ENCODE results near the gene CLEC4F.
"Not testable (repeated sequence)": the region's sequence is repeated elsewhere in the genome, so short reads cannot be mapped to it uniquely, and the experiment has no call there.

The CLEC4F gene

GRCh38 chr2:70828115-70828514 is 7.7 kb upstream of the CLEC4F start:
- no peak overlapping the region for H3K27ac ChIP-seq
- no peak overlapping the region for H3K4me3 ChIP-seq

DNA sequence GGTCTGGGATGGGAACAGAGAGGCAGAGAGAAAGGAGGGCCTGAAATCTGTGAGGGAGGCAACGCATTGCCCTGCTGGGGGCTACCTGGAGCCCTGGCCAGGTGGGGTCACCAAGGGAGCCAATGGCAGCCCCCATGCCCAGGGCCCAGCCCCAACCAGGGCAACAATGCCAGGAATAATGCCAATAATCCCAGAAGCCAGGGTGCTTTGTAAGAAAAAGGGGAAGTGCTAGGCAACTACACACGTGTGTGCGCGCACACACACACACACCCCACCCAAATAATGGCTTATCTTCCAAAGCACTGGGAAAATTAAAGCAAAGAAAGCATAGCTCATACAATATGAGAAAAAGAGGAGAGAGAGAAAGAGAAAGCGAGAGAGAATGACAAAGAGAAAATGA is 7.0 kb upstream of the CLEC4F start:
- Histone ChIP-seq H3K4me3 (no peak overlapping the region), H3K27ac (no peak overlapping the region)

- no peak overlapping the region for H3K4me3 ChIP-seq
- H3K27ac ChIP-seq: no peak overlapping the region
These were observed 6.4 kb upstream of the CLEC4F start for GRCh38 chr2:70826696-70827350.

DNA sequence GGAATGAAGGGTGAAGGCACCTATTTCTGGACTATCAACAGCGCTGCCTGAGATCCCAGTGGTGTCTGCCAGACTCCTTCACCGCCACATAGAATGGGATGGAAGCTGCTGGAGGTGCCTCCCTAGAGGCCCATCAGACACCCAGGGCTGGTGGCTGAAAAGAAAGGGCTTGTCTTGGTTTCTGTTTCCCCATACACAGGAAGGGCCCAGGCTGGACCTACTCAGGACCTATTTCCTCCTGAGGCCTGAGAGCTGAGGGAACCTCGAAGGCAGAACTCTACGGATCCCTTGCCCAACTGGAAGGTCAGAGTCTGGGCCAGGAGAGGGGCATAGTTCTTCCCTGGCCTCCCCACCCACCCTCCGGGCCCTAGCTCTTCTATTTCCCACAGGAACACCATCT is 2.9 kb upstream of the CLEC4F start:
- Histone ChIP-seq H3K4me3 (no peak overlapping the region), H3K27ac (no peak overlapping the region)

GRCh38 chr2:70822843-70823242 is 2.4 kb upstream of the CLEC4F start:
- Histone ChIP-seq H3K4me3 (no peak overlapping the region), H3K27ac (no peak overlapping the region)

GRCh38 chr2:70817284-70817954 is 3.0 kb downstream of the CLEC4F start:
- no peak overlapping the region for H3K27ac ChIP-seq
- H3K4me3 ChIP-seq: no peak overlapping the region

DNA sequence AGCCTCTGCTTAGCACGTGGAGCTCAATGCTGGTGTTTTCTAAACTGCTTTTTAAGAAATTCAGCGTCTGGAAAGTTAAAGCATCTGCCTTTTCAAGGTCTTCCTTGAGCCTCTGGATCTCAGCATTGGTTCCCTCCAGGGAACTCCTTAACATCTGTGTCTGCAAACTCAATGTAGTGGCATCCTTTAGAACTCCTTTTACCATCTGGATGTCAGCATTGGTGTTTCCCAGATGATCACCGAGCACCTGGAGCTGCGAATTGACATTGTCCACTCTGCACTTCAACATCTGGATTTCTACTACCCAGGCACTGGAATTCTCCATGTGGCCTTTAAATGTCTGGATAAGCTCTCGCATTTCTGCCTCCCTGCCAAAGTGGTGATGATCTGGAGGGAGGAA is 3.7 kb downstream of the CLEC4F start:
- no peak overlapping the region for H3K4me3 ChIP-seq
- H3K27ac ChIP-seq: no peak overlapping the region

DNA sequence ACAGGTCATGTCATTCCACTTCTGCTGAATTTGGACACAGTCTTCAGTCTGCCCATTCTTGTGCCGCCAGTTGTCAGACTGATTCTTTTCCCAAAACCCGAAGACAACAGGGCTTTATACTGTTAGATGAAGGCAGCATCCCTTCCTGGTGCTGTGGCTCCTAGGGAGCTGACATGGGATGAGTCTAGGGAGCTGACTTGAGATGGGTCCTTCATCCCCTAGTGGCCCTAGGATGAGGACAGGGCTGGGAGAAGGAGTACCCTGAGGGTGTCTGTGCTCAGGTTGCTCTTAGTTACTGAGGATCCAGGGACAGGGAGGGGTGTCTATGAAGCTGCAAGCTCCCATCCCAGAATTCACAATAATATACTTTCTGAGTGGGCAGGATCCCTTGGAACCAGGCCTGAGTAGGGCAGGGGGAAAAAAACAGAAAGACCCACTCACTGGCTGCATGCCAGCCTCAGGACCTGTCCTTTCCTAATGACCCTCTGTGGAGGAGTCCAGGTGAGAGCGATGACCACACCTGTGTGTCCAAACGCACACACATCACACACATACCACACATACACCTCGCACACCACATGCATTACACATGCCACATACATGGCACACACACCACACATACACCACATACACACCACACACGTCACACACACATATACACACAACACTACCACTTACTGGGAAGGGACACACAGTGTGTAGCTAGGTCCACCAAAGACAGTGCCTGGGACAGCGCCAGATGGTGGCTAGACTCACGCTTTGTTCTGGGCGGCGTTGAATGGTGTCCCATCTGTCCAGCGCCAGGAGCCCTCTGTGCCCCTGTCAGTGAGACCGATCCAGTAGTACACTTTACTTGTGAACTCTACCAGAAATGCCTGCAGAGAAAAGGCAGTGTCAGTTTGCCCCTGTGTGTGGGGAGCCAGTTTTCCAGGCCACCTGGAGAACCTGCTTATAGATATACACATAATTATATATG is 11.1 kb downstream of the CLEC4F start:
- Histone ChIP-seq H3K27ac (no peak overlapping the region), H3K4me3 (no peak overlapping the region)

DNA sequence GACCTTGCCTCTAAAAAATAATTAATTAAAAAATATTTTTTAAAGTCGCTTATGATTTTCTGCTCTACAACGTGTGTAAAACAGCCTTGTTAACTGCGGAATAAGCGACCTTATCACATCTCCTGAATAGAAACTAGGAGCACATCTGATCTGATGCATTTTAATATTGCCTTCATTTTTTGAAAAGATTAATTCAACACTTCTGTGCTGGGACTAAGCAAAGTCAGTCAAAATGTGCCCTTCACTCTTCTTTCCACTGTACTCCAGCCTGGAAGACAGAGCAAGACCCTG is 12.6 kb downstream of the CLEC4F start:
- no peak overlapping the region for H3K27ac ChIP-seq

DNA sequence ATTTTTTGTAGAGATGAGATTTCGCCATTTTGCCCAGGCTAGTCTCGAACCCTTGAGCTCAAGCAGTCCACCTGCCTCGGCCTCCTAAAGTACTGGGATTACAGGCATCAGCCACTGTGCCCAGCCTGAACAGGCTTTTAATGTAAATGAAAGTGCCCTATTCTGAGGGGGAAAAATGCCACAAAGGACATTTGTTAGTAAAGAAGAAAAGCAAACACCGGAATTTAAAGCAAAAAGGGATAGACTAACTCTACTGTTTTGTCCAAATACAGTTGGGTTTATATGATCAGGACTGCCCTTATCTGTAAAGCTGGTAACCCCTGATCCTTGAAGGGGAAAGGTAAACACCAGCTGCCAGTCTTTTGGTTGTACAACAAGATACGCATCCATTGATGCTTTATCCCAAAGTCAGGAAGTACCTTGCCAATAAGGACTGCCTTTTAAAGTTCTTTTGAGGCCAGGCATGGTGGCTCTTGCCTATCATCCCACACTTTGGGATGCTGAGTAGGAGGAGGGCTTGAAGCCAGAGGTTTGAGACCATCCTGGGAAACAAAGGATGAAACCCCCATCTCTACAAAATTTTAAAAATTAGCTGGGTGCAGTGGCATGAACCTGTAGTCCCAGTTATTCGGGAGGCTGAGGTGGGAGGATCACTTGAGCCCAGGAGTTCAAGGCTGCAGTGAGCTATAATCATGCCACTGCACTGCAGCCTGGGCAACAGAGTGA is 13.1 kb downstream of the CLEC4F start:
- H3K27ac ChIP-seq: no peak overlapping the region
- no peak overlapping the region for H3K4me3 ChIP-seq

More for the DNA sequence above, 12.6 kb downstream of the CLEC4F start:
- H3K4me3 ChIP-seq: no peak overlapping the region

GRCh38 chr2:70806620-70807019 is 13.8 kb downstream of the CLEC4F start:
- H3K4me3 ChIP-seq: no peak overlapping the region
- H3K27ac ChIP-seq: no peak overlapping the region

- Histone ChIP-seq H3K27ac (no peak overlapping the region), H3K4me3 (no peak overlapping the region)
These were observed 14.4 kb downstream of the CLEC4F start for GRCh38 chr2:70806013-70806412.

DNA sequence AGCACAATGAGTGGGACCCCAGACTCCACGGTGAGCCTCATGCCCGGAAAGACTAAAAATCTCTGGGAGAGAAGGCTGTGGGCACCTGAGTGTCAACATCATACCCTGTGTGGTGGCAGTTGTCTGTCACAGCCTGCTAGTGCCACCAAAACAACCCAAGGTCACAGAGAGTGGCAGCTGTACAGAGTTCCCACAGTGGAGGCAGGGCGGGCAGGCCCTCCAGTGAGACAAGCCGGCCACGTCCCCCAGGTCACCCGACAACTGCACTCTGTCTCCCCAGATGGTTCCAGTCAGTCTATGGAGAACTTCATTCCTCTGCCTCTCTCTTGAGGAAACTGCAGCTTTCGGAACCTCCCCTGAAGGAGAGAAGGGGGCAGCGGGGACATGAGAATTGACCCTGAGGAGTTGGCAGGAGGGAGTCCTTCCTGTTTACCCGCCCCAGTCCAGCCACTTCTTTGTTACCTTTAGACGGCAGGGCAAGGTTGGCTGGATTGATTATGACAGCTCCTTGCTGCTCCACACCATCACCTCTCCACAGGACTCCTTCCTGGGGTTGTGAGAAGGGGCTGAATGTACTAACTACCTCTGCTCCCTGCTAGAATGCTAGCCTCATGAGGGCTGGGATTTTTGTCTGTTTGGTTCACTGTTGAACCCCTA is 18.7 kb downstream of the CLEC4F start:
- H3K27ac ChIP-seq: no peak overlapping the region
- no peak overlapping the region for H3K4me3 ChIP-seq

DNA sequence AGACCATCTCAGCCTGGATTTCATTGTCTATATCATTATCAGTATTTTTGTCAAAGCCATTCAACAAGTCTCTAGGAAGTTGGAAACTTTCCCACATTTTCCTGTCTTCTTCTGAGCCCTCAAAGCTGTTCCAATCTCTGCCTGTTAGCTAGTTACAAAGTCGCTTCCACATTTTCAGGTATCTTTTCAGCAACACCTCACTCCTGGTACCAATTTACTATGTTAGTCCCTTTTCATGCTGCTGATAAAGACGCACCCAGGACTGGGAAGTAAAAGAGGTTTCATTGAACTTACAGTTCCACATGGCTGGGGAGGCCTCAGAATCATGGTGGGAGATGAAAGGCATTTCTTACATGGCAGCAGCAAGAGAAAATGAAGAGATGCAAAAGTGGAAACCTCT is 20.7 kb downstream of the CLEC4F start:
- H3K4me3 ChIP-seq: no peak overlapping the region
- H3K27ac ChIP-seq: no peak overlapping the region

DNA sequence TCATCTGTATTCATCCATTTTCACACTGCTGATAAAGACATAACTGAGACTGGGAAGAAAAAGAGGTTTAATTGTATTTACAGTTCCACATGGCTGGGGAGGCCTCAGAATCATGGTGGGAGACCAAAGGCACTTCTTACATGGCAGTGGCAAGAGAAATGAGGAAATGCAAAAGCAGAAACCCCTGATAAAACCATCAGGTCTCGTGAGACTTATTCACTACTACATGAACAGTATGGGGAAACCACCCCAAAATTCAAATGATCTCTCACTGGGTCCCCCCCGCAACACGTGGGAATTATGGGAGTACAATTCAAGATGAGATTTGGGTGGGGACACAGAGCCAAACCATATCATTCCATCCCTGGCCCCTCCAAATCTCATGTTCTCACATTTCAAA is 22.4 kb downstream of the CLEC4F start:
- H3K27ac ChIP-seq, H3K4me3 ChIP-seq: not testable (repeated sequence)

- H3K27ac ChIP-seq: no peak overlapping the region
These were observed 22.9 kb downstream of the CLEC4F start for GRCh38 chr2:70797506-70797905.

GRCh38 chr2:70796262-70796661 is 24.1 kb downstream of the CLEC4F start:
- Histone ChIP-seq H3K27ac (no peak overlapping the region), H3K4me3 (no peak overlapping the region)

More at GRCh38 chr2:70797506-70797905, 22.9 kb downstream of the CLEC4F start:
- H3K4me3 ChIP-seq: no peak overlapping the region

- no peak overlapping the region for H3K27ac ChIP-seq
- no peak overlapping the region for H3K4me3 ChIP-seq
These were observed 25.0 kb downstream of the CLEC4F start for GRCh38 chr2:70795164-70795995.

DNA sequence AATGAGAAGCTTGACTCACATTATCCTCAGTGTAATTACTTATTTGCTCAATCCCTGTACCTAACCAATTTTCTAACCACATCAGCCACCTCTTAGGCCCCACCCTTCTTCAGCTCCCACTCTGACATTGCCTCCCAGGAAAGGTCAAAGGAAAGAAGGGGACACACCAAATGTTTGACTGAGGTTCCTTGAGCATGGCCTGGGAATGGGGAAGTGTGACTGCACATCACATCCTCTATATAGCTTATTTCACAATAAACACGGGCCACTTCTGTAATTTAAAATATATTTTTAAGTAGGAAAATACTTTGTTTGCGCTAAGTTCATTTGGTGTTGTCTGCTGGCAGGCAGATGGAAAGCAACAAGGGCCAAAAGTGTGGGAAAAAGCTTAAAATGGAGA is 26.9 kb downstream of the CLEC4F start:
- H3K27ac ChIP-seq: no peak overlapping the region
- no peak overlapping the region for H3K4me3 ChIP-seq

Data from skin epidermis (tissue), 12 donors.